ENCODE results near the gene TJP1. TPM values are rescaled to one million over a fixed set of nuclear protein-coding genes. Genes with fewer than 3 reads are reported as not detected.

TJP1 gene
- total RNA-seq, 2 experiments from 2014 or later = not detected

GRCh38 chr15:29727871-29728270, 94.4 kb downstream of the TJP1 start:
- peaks cover 5% of the 10 kb centered on the region for H3K9me3 Mint-ChIP-seq
- intact Hi-C loops (cut with micrococcal nuclease) = no loop called here
- POLR2A ChIA-PET = no interaction called here
- no peak for ATAC-seq
- H3K27ac Mint-ChIP-seq = no peak overlapping the region
- DNase-seq = no peak
- H3K4me1 Mint-ChIP-seq (ENCODE audit: low read depth) = no peaks in the 10 kb centered on the region
- TF ChIP-seq CTCF (IDR thresholded peaks at IDR 0.05) = no peak
- no peak overlapping the region for H3K4me3 Mint-ChIP-seq
- peaks cover 8% of the 10 kb centered on the region for H3K27me3 Mint-ChIP-seq
- CTCF ChIA-PET = no interaction called here
- no peaks in the 10 kb centered on the region for H3K36me3 Mint-ChIP-seq (ENCODE audit: low read depth)

- no peak overlapping the region for H3K4me3 Mint-ChIP-seq
- TF ChIP-seq CTCF (IDR thresholded peaks at IDR 0.05) = no peak
- peaks cover 14% of the 10 kb centered on the region for H3K9me3 Mint-ChIP-seq
- ChIA-PET CTCF (no interaction called here), POLR2A (no interaction called here)
- DNase-seq (no peak), ATAC-seq (no peak)
- no peaks in the 10 kb centered on the region for H3K4me1 Mint-ChIP-seq (ENCODE audit: low read depth)
- intact Hi-C loops (cut with micrococcal nuclease) = no loop called here
- no peak overlapping the region for H3K27ac Mint-ChIP-seq
- peaks cover 8% of the 10 kb centered on the region for H3K27me3 Mint-ChIP-seq
- no peaks in the 10 kb centered on the region for H3K36me3 Mint-ChIP-seq (ENCODE audit: low read depth)
Measured at GRCh38 chr15:29726553-29726952, 95.7 kb downstream of the TJP1 start.

GRCh38 chr15:29724026-29724425, 98.2 kb downstream of the TJP1 start:
- no peaks in the 10 kb centered on the region for H3K36me3 Mint-ChIP-seq (ENCODE audit: low read depth)
- peaks cover 18% of the 10 kb centered on the region for H3K9me3 Mint-ChIP-seq
- H3K27me3 Mint-ChIP-seq = peaks cover 8% of the 10 kb centered on the region
- no peak for ATAC-seq
- ChIA-PET POLR2A (no interaction called here), CTCF (no interaction called here)
- no peak for DNase-seq
- no peak overlapping the region for H3K27ac Mint-ChIP-seq
- H3K4me1 Mint-ChIP-seq (ENCODE audit: low read depth) = no peaks in the 10 kb centered on the region
- no peak for TF ChIP-seq CTCF (IDR thresholded peaks at IDR 0.05)
- intact Hi-C loops (cut with micrococcal nuclease) = no loop called here
- H3K4me3 Mint-ChIP-seq = no peak overlapping the region

- Mint-ChIP-seq H3K9me3 (no peaks in the 10 kb centered on the region), H3K4me3 (no peak overlapping the region), H3K27ac (no peak overlapping the region), H3K4me1 (ENCODE audit: low read depth) (no peaks in the 10 kb centered on the region), H3K36me3 (ENCODE audit: low read depth) (no peaks in the 10 kb centered on the region), H3K27me3 (no peaks in the 10 kb centered on the region)
- intact Hi-C loops (cut with micrococcal nuclease) = no loop called here
- POLR2A ChIA-PET = interaction anchor here (0.8 kb wide), 1 partner anchor 9 kb away, joined by 3 read pairs; no protein-coding TSS in a partner anchor
- no peak for ATAC-seq
- CTCF ChIA-PET = interaction anchor here (1.0 kb wide), 1 partner anchor 28 kb away, joined by 3 read pairs; no protein-coding TSS in a partner anchor
- no peak for TF ChIP-seq CTCF (IDR thresholded peaks at IDR 0.05)
- DNase-seq = no peak
Measured at GRCh38 chr15:29713784-29714183, 108.5 kb downstream of the TJP1 start.

GRCh38 chr15:29712149-29712885, 110.0 kb downstream of the TJP1 start:
- intact Hi-C loops (cut with micrococcal nuclease) = no loop called here
- no peak for TF ChIP-seq CTCF (IDR thresholded peaks at IDR 0.05)
- Mint-ChIP-seq H3K27ac (no peak overlapping the region), H3K27me3 (no peaks in the 10 kb centered on the region), H3K4me1 (ENCODE audit: low read depth) (no peaks in the 10 kb centered on the region), H3K9me3 (no peaks in the 10 kb centered on the region), H3K4me3 (no peak overlapping the region), H3K36me3 (ENCODE audit: low read depth) (no peaks in the 10 kb centered on the region)
- DNase-seq (no peak), ATAC-seq (no peak)
- CTCF ChIA-PET = interaction anchor here (1.4 kb wide), 1 partner anchor 573 kb away, joined by 3 read pairs; no protein-coding TSS in a partner anchor
- POLR2A ChIA-PET = no interaction called here
